HG03108 (cell line): Measurements from ENCODE around the gene INSC.

ENCODE experiments used
- ATAC-seq: cut with Tn5 transposase; IDR thresholded peaks from one replicate; pipeline ENCODE4 v1.9.1; 2021; ENCODE audit warnings: moderate library complexity; ENCODE audit not compliant: unreplicated experiment

INSC gene

DNA sequence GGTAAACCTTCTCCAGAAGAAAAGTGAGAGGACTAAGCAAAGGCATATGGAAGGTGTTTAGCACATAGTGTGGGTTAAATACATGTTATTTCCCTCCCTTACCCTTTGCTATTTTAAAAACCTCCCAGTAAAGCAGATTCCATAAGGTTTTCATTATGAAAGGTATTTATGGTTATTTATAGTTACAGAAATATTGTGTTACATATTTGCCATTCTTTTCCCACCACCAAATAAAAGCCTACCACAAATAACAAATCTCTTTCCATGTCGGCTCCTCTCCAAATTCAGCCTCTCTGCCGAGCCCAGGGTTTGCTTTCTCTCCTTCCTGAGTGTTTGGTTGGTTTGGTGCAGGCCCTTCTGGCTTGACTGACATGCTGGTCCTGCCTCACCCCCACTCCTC is 64.4 kb downstream of the INSC start:
- ATAC-seq: no peak

DNA sequence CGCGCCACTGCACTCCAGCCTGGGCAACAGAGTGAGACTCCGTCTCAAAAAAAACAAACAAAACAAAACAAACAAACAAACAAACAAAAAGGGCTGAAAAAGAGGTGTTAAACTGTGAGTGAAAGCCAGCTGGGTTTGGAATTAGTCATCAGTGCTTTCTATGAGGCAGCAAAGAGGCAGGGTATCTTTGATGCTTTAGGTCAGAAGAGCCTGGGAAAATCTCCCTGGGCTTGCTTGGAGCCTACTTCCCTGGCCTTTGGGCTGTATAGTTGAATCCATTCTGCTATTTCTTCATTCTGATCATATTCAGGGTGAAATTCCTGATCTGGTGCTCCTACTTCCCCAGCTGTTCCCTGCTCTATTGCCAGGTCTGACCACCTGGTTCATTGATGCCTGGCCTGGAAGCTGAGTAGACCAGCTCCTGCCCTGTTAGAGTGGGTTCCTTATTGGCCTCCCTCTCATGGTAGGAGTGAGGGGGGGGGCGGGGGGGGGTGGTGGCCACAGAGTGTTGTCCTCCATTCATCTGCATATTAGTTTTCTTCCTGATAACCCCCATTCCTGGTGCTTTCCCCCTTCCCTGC is 65.6 kb downstream of the INSC start:
- no peak for ATAC-seq

DNA sequence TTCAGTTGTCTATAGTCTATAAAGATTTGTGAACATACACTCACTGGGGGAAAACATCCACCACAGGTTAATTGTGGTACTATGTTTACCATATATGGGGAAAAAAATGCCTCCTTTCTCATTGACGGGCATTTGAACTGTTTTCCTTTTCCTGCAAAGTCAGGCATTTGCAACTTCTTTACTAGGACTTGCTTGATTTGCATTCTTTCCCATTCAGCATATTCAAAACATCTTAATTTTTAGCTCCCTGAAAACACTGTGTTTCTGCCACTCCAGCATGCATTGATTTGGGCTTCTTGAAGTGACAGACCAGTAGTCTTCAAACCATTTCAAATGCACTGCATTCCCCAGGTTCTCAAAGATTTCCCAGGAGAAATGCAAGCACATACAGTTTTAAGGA is 67.6 kb downstream of the INSC start:
- no peak for ATAC-seq

DNA sequence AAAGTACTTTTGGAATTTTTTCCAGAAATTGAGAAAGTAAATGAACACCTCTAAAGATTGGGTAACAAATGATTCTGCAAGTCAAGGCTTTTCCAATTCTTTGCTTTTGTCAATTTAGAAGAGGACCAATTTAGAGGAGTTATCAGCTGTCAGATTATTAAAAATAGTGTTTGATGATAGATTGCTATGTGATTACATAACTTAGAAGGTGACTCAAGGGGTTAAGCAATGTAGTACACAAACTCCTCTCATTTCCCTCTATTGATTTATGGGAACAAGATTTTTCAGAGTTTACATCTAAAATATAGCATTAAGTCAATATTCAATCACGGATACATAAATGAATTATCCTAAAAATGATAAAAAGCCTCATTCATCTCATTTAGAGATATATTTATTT is 70.3 kb downstream of the INSC start:
- ATAC-seq: no peak

DNA sequence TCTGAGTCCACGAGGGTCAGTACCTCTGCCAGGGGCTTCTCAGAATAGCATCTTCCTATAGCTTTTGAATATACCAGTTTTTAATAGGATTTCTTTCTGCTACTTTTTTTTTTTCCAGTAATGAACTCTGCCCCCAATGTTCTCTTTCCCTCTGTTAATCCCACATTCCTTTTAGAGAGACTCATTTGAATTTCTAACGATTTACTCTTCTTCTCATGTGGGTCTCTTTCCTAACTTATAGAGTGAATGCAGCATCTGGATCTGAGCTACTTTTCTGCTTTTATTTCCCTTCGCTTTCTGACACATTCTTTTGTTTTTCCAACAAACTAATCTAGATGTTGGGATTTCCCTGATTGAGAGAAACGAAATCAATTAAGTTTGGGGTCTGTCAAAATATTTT is 71.4 kb downstream of the INSC start:
- ATAC-seq: no peak

DNA sequence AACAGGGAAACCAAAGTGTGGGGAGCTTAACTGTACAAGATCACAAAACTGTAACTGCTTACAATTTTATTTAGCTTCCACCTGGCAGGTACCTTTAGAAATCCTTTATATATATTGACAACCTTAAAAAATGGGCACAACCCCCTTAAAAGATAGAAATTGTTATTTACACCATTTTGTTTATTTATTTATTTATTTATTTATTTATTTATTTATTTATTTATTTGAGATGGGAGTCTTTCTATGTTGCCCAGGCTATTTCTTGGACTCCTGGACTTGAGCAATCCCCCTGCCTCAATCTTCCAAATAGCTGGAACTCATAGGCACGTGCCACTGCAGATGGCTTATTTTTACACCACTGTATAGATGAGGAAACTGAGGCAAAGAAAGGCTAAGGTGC is 74.5 kb downstream of the INSC start:
- ATAC-seq: no peak

DNA sequence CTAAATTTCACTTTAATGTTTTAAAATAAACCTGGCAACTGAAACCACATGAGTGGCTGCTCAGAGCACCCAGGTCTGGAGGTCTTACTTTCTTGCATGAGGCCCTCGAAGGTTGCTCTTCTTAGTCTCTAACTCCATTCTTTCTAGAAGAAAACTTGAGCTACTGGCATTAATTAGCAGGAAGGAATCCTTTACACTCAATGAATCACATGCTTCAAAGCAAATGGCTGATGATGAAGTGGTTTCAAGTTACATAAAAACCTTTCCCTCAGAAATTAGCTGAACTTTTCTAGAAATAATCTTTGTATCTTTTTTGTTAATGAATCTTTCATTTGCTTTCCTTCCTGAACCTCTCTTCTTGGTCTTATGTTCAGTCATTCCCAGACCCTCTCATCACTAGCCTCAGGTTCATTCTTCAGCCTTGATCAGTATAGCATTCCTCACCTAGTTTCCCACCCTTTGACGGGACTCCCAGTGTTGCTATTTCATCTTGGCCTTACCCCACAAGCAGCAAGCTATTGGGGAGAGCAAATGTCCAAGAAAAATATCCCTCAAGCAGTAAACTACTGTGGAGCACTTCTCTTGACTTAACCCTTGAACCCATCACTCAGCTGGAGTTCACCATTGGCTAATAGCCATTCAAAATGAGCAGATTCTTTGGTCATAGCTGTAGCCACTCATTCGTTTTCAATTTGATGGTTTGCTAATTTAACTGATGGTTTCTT is 75.1 kb downstream of the INSC start:
- no peak for ATAC-seq

DNA sequence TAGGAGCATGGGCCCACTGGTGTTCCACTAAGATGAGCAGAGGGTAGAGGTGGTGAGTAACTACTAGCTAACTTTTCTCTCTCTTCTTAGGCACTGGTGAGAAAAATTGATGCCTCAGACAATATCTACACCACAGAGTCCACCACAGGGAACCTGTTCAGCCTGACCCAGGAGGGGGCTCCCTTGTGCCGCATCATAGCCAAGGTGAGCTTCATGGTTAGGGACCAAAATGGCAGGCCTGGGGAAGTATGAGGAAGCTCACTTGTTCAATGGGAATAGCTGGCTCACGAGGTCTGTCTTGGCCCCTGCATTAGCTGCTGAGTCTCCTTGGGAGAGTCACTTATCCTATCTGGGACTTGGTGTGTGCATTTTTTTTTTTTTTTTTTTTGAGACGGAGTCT is 75.9 kb downstream of the INSC start:
- no peak for ATAC-seq

DNA sequence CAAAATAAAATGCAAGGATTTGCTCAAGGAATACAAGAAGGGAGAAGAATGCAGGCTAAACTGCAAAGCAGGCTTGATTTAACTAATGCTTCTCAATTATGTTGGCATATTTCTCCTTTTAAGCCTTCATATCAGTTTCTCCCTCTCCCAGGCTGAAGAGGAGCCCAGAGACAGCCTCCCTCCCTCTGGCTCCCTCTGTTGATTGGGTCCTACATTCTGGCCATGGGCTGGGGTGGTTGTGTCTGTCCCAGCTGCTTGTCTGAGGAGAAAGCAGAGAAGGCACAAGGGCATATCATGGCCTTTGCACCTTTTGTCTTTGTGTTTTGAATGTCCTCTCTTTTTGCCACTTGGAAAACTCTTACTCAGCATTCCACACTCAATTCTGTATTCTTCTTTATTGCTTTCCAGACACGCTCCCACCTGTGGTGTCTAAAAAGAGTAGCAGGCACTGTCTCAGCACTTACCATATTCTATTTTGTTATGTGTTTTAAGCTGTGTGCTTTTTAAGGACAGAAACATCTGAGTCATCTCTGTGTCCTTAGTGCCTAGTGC is 77.4 kb downstream of the INSC start:
- no peak for ATAC-seq

DNA sequence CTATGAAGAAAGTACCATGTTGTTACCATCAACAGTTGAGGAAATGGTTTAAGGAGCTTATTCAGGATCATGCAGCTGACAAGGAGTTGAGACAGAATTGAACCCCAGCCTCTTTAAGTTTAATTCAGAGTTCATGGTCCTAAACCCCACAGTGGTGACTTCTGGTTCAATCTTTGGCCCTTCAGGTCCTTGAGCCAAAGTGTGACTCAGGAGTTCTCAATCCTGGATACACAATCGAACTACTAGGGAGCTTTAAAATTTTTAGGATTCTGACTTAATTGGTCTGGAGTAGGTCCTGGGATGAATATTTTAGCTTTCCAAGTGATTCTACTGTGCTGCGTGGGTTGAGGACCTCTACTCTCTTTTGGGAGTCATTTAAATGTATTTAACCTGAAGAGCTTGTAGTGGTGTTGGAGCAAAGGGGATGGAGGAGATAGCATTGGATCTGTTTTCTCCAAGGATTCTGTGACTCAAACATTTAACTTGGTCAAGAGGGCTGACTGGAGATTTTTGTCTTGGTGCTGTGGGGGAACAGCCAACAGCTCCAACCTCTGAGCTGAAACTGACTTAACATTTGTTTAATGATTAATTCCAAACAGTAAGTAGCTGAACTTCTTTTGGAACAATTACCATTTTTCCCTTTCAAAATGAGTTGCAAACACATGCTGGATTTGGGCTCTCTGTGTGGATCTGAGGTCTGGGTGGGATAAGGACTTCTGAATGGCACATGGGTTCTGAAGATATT is 80.1 kb downstream of the INSC start:
- ATAC-seq: no peak

DNA sequence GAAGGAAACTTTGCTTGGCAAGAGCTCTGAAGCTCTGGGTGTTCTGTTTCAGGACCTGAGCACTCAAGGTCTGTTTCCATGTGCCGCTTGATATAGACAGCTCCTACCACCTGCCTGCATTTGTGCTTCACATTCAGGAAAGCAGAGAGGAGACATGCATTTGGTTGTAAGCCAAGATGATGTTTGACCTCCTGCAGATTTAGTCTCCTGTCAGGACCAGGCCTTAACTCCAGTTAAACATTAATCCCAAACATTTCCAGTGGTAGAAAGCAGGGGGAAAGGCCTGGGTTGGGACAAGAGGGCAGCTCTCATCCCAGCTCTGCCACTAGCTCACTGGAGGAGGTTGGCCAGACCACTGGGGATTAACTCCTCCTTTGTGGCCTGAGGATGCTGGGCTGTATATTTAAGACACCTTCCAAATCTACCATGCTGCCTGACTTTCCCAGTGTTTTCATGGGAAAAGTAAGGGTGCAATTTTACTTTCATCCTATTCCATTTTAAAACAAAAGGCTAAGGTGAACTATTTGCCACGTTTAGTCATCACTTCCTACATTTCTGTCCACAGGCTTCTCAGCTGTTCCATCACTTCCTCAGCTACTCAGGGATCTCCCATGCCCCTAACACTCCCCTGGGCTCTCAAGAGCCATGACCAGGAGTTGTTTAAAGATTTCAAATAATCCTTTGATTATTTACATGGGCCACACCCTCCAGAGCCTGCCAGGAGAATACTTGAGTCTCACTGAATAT is 80.9 kb downstream of the INSC start:
- no peak for ATAC-seq

DNA sequence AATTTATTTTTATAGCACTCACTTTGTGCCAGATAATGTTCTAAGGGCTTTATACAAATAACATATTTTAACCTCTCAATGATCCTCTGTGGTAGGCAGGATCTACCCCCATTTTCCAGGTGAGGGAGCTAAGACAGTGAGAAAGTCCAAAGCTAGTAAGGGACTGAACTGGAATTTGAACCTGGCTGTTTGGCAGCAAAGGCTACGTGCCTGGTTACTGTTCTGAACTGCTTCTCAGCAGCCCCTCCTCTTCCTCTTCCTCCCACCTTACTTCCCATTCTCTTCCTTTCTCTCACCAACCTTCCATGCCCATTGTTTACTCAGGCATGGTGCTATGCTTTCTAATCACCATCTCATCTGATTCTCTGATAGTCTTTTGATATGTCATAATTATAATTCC is 82.0 kb downstream of the INSC start:
- no peak for ATAC-seq

DNA sequence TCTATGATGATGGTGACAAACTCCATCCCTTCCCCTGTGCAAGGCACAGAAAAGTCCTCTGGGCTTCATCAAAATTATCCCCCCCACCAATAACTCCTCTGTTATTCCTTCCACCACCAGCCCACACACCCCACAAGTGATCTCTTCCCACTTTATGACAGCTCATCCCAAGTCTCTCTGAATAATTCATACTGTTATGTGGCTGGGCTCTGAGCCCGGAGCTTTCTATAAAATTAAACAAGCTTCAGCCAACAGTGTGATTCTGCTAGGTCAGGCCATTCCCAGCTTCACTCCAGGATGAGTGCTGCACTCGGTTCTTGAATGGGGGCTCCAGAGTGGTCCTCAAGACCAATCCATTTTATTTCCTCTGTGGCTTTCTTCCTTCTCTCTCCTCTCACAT is 83.0 kb downstream of the INSC start:
- ATAC-seq: no peak

DNA sequence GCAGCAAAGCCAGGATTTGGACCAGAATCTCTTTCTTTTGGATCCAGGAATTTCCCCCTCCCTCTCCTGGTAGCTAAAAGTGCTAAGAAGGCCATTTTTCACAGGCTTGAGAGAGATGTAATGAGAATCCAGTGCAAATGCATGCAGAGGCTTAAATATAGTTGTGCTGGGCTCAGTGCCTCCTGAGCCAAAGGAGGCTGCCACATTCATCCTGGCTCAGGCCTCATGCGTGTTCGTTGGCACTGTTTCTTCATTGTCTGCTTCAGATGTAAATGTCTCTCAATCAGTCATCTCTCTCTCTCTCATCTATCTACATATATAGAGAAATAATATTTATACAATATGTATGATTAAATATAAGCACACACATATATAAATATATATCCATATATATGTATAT is 83.6 kb downstream of the INSC start:
- ATAC-seq: no peak

DNA sequence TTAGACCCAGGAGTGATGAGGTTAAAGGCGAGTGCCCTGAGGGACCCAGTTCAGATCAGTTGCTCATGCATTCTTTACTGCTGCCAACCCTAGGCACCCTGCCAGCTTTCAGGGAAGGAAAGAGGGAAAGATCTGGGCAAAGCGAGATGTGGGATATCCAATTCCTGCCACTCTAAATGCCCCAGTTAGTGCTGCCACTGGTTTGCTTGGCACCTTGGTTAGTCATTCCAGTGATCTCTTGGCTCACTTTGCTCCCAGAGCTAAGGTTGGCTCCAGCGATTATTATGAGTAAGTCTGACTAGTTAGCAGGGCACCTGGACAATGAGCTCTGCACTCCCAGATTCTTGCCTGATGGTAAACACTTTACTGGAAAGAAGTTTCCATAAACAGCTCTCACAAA is 85.0 kb downstream of the INSC start:
- ATAC-seq: no peak

DNA sequence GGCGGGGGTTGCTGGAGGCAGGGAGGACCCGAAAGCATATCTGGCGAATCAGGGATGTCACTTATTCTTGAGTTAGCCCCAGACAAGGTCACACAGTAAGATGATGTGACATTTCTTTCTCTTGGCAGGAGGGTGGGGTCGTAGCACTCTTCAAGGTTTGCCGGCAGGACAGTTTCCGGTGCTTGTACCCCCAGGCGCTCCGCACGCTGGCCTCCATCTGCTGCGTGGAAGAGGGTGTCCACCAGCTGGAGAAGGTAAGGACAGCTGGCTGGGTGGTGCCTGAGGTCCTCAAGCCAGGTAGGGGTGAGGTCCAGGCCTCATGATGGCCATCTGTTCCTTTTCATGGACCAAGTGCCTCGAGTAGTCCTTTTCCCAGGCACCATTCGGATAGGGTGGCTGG is 86.0 kb downstream of the INSC start:
- no peak for ATAC-seq

DNA sequence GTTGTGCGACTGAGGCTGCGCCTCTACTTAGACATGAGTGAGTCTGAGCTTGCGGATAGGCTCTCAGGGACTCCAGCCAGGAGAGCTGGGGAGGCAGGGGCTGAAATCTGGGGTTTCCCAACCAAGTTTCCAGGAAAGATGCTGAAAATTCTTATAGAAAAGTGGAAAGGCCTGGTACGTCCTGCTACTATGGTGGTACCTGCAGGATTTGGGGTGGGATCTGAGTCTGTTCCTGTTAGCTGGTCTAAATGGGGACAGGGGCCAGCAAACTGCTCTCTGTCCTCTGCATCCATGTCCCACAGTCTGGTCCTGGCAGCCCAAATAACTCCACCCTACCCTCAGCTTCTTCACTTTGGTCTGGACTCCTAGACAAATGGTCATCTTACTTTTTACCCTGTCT is 86.9 kb downstream of the INSC start:
- no peak for ATAC-seq

DNA sequence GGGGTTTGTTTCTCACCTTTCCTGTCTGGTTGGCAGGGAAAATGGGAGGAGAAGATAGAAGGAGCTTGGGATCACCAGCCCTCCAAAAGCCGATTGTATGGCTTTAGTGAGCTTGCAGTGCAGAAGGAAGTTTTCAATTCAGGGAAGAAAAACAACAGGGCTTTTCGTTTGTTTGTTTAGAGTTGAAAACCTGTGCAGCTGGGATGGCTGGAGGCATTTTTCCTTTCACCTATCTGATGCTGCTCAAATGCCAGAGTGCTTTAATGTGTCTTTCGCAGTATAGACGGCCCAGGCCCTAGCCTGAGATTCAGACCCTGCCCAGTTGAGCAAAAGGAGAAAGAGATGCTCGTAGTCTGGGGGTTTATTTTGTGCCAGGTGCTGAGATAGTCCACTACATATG is 87.9 kb downstream of the INSC start:
- ATAC-seq: no peak

DNA sequence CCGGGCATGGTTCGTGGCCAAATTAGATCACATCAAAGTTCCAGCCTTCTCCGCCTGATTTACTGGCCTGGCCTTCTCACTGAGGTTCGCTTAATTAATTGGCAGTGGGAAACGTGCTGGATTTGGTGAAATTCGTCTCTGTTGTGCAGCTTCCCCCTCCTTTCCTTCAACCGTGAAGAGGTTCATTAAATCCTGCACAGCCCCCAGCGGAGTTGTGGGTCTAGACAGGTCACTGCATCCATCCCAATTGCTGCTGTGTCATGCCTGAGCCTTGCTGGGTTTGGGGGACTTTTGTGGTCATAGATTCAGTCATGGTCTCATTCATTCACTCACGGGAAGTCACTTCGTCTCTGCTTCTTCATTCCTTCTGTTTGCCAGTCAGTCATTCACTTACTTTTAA is 90.0 kb downstream of the INSC start:
- no peak for ATAC-seq

DNA sequence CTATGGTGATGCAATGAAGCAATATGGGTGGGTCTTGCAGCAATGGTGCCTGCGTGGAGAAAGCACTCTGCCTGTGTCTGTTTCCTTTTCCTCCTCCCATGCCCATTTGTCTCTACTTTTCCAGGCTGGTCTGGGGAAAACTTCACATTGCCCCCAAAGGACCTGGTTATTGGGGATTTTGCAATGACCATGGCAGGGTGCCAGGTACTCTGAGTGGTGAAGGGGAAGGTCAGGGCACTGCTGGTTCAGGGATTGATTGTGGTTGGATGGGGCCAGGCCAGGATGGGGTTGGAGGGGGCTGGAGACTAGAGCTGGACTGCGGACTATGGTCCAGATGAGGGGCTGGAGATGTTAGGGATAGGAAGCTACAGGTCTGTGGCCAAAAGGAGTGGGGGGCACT is 92.1 kb downstream of the INSC start:
- no peak for ATAC-seq
